Breast epithelium (tissue), 3 donors: Measurements from ENCODE around the gene IL19.

Experiments
- POLR2A ChIP-seq: fragments of 450-650 bp; IDR thresholded peaks from one replicate; pipeline ENCODE4 v1.6.1; 2016; ENCODE audit warnings: antibody characterized with exemption, mild to moderate bottlenecking, moderate library complexity
- POLR2AphosphoS5 ChIP-seq, 3 donors: sonication (generic); formaldehyde crosslinking; IDR thresholded peaks; one replicate each; pipeline ENCODE4 v1.6.1; 2017; ENCODE audit warnings: antibody characterized with exemption in 3 of 3
- TF ChIP-seq, protein P1 (sequence below), 3 donors: fragments of 450-650 bp; IDR thresholded peaks; one replicate each; pipeline ENCODE4 v1.5.1; 2016 to 2017; ENCODE audit warnings: antibody characterized with exemption in 3 of 3, mild to moderate bottlenecking in 3 of 3, moderate library complexity in 3 of 3

DNA sequence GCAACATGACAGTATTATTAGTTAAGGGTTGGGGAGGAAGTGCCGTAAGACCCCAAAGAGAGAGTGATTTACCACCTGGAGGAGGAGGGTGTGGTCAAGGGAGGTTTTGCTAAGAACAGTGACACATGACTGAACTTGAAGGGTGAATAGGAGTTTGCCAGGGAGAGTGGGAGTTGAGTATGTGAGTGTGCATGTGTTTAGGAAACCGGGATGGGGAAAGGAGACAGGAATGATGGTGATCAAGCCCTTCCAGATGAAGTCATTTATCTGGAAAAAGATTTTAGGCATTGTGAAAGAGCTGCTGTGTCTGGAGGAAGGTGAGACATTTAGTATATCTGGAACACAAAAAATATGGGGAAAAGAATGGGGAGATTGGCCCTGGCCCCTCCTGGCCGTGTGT lies 29.8 kb downstream of the IL19 start:
- TF ChIP-seq, protein P1, sequence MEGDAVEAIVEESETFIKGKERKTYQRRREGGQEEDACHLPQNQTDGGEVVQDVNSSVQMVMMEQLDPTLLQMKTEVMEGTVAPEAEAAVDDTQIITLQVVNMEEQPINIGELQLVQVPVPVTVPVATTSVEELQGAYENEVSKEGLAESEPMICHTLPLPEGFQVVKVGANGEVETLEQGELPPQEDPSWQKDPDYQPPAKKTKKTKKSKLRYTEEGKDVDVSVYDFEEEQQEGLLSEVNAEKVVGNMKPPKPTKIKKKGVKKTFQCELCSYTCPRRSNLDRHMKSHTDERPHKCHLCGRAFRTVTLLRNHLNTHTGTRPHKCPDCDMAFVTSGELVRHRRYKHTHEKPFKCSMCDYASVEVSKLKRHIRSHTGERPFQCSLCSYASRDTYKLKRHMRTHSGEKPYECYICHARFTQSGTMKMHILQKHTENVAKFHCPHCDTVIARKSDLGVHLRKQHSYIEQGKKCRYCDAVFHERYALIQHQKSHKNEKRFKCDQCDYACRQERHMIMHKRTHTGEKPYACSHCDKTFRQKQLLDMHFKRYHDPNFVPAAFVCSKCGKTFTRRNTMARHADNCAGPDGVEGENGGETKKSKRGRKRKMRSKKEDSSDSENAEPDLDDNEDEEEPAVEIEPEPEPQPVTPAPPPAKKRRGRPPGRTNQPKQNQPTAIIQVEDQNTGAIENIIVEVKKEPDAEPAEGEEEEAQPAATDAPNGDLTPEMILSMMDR (IDR thresholded peaks at IDR 0.05), result no peak
- no peak for TF ChIP-seq POLR2AphosphoS5 (IDR thresholded peaks at IDR 0.05)
- no peak for TF ChIP-seq POLR2A
